ENCODE results near the gene NUP37. TPM values are rescaled to one million over a fixed set of nuclear protein-coding genes. Genes with fewer than 3 reads are reported as not detected.
"Not testable (repeated sequence)": the region's sequence is repeated elsewhere in the genome, so short reads cannot be mapped to it uniquely, and the experiment has no call there.

NUP37 gene
- polyA plus RNA-seq, 1 experiment: 62.5 TPM

GRCh38 chr12:102080842-102081241, 39.1 kb downstream of the NUP37 start:
- H3K4me3 ChIP-seq (ENCODE audit: low read depth, low read length): no peak overlapping the region
- H3K9me3 ChIP-seq (ENCODE audit: control insufficient read depth, insufficient read depth, low read length): no peaks in the 10 kb centered on the region
- no peak for TF ChIP-seq CTCF (IDR thresholded peaks at IDR 0.05; ENCODE audit: low read depth, low read length)
- no peak overlapping the region for H3K27ac ChIP-seq (ENCODE audit: low read depth, low read length)
- no peak for DNase-seq (ENCODE audit: low read depth, low spot score)
- ChIA-PET POLR2A (no interaction called here), CTCF (interaction anchor here (0.6 to 2.1 kb wide), 2 partner anchors 141 to 417 kb away, joined by 3 to 5 read pairs; no protein-coding TSS in a partner anchor)
- H3K27me3 ChIP-seq (ENCODE audit: control insufficient read depth, insufficient read depth, low read length): no peaks in the 10 kb centered on the region

DNA sequence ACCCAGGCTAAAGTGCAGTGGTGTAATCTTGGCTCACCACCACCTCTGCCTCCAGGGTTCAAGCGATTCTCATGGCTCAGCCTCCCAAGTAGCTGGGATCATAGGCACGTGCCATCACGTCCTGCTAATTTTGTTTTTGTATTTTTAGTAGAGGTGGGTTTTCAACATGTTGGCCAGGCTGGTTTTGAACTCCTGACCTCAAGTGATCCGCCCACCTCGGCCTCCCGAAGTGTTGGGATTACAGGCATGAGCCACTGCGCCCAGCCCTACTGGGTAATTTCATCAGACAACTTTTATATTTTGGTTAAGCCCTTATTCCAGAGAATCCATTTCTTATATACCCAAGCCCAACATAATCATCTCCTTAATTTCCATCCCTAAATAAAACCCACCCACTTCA, 47.8 kb downstream of the NUP37 start:
- H3K4me3 ChIP-seq (ENCODE audit: low read depth, low read length); DNase-seq (ENCODE audit: low read depth, low spot score); CTCF ChIA-PET; H3K27ac ChIP-seq (ENCODE audit: low read depth, low read length); POLR2A ChIA-PET; H3K9me3 ChIP-seq (ENCODE audit: control insufficient read depth, insufficient read depth, low read length); H3K27me3 ChIP-seq (ENCODE audit: control insufficient read depth, insufficient read depth, low read length): not testable (repeated sequence)

DNA sequence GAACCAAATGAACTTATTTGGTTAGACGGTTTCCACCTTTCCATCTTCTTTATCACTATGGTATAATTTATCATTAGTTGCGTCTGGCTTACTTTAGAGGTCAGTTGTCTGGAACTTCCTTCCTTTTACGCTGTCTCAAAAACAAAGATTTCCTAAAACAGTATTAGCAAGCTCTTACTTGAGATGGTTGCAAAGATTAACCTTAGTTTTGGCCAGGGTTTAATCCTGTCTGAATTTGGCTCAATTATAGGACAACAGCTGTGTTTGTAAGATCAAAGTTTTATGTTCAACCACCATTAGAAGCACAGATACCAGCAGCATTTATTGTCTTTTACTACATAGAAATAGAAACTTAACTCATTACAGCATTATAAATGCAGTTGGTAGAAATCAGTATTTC, 50.2 kb downstream of the NUP37 start:
- Histone ChIP-seq H3K27ac (ENCODE audit: low read depth, low read length) (no peak overlapping the region), H3K9me3 (ENCODE audit: control insufficient read depth, insufficient read depth, low read length) (no peaks in the 10 kb centered on the region), H3K4me3 (ENCODE audit: low read depth, low read length) (no peak overlapping the region), H3K27me3 (ENCODE audit: control insufficient read depth, insufficient read depth, low read length) (no peaks in the 10 kb centered on the region)
- DNase-seq (ENCODE audit: low read depth, low spot score): no peak
- TF ChIP-seq CTCF (IDR thresholded peaks at IDR 0.05; ENCODE audit: low read depth, low read length): no peak
- ChIA-PET POLR2A (no interaction called here), CTCF (interaction anchor here (0.9 kb wide), 1 partner anchor 415 kb away, joined by 7 read pairs; no protein-coding TSS in a partner anchor)

DNA sequence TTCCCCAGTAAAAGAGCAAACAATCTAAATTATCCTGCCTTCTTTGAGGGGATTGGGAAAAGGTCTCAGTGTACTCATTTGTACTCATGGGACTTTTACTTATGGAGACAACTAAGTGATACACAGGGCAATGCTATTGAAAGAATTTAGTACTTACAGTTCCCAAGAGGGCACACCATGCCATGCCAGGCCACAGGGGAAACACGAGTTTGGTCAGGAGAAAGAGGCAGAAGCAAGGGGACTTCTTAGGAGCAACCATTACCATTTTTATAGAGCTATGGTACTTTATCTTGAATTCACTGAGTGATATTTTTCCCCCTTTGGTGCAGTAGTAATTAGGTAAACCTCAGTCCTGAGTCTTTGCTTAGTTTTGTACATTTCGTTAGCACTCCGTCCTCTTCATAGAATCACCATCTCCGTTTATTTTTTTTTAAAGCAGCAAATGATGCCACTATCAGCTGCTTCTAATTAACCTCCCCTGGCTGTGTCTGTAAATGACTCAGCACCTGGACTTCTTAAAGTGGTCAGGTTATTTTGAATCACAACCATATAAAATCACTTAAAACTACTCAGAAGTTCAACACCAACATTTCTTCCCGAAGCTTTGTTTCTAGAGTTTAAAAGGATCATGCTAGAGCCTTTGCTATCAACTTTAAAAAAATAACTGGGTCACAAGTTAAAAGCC, 52.2 kb downstream of the NUP37 start:
- TF ChIP-seq CTCF (IDR thresholded peaks at IDR 0.05; ENCODE audit: low read depth, low read length): no peak
- no peaks in the 10 kb centered on the region for H3K27me3 ChIP-seq (ENCODE audit: control insufficient read depth, insufficient read depth, low read length)
- no peak for DNase-seq (ENCODE audit: low read depth, low spot score)
- H3K9me3 ChIP-seq (ENCODE audit: control insufficient read depth, insufficient read depth, low read length): no peaks in the 10 kb centered on the region
- POLR2A ChIA-PET: no interaction called here
- CTCF ChIA-PET: interaction anchor here (0.5 to 0.7 kb wide), 3 partner anchors 12 to 307 kb away, joined by 3 to 4 read pairs (median 3); no protein-coding TSS in a partner anchor
- no peak overlapping the region for H3K27ac ChIP-seq (ENCODE audit: low read depth, low read length)
- no peak overlapping the region for H3K4me3 ChIP-seq (ENCODE audit: low read depth, low read length)

DNA sequence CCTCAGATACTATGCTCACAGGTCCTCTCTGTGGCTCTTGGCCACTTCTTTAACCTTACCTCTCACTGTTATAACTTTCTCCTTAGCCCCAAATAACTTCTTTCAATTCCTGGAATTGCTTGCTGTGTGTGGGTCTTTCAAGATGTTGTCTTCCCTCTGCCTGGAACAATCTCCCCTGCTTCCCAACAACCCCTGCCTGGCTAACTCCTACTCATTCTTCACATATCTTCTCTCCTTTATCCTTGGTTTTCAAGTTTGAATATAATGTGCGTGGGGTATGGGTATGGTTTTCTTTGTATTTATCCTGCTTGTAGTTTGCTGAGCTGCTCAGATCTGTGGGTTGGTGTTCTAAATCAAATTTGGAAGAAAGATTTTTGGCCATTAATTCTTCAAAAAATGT, 55.4 kb downstream of the NUP37 start:
- CTCF ChIA-PET: no interaction called here
- POLR2A ChIA-PET: no interaction called here
- TF ChIP-seq CTCF (IDR thresholded peaks at IDR 0.05; ENCODE audit: low read depth, low read length): no peak
- H3K27ac ChIP-seq (ENCODE audit: low read depth, low read length): no peak overlapping the region
- H3K9me3 ChIP-seq (ENCODE audit: control insufficient read depth, insufficient read depth, low read length): no peaks in the 10 kb centered on the region
- no peaks in the 10 kb centered on the region for H3K27me3 ChIP-seq (ENCODE audit: control insufficient read depth, insufficient read depth, low read length)
- no peak overlapping the region for H3K4me3 ChIP-seq (ENCODE audit: low read depth, low read length)
- no peak for DNase-seq (ENCODE audit: low read depth, low spot score)
